Measurements from ENCODE around the gene CPEB2. TPM values are rescaled to one million over a fixed set of nuclear protein-coding genes. Genes with fewer than 3 reads are reported as not detected.
A peak's percentile ranks its signal among the peaks of the same experiment; 100 is the strongest.

CPEB2 gene
- total RNA-seq, 6 experiments from 2014 or later = 9.1 to 16.3 (median 12.9) TPM

- intact Hi-C loops (cut with DNase I) = no loop called here
- no peak for TF ChIP-seq CTCF (IDR thresholded peaks at IDR 0.05)
- no peak for TF ChIP-seq POLR2A (IDR thresholded peaks at IDR 0.05)
- H3K27me3 ChIP-seq = no peaks in the 10 kb centered on the region
- 89% methylated on average over 5 of the region's 5 CpGs for WGBS (ENCODE audit: insufficient coverage, low coverage, low lambda C conversion rate, missing lambda C conversion rate)
- H3K9me3 ChIP-seq = peaks cover 0 to 3% (median 0%) of the 10 kb centered on the region in 4 donors
- ATAC-seq = no peak
- H3K4me3 ChIP-seq = no peak overlapping the region
- no peaks in the 10 kb centered on the region for H3K36me3 ChIP-seq
- DNase-seq = no peak
- H3K27ac ChIP-seq = no peak overlapping the region
- peaks cover 0 to under 1% (median 0%) of the 10 kb centered on the region in 4 donors for H3K4me1 ChIP-seq
Measured at GRCh38 chr4:15025693-15026092, 23.4 kb downstream of the CPEB2 start.

GRCh38 chr4:15027921-15028435, 25.7 kb downstream of the CPEB2 start:
- H3K4me3 ChIP-seq = no peak overlapping the region
- no peak overlapping the region for H3K27ac ChIP-seq
- TF ChIP-seq CTCF (IDR thresholded peaks at IDR 0.05) = no peak
- no peak for TF ChIP-seq POLR2A (IDR thresholded peaks at IDR 0.05)
- peaks cover 0 to 12% (median under 1%) of the 10 kb centered on the region in 4 donors for H3K4me1 ChIP-seq
- H3K36me3 ChIP-seq = no peaks in the 10 kb centered on the region
- ATAC-seq (no peak), DNase-seq (no peak)
- WGBS (ENCODE audit: insufficient coverage, low coverage, low lambda C conversion rate, missing lambda C conversion rate) = no CpG with 5 or more reads among the region's 1 CpG
- peaks cover 0 to 3% (median 0%) of the 10 kb centered on the region in 4 donors for H3K9me3 ChIP-seq
- intact Hi-C loops (cut with DNase I) = no loop called here
- H3K27me3 ChIP-seq = no peaks in the 10 kb centered on the region

- ATAC-seq = no peak
- H3K36me3 ChIP-seq = peaks cover 0 to 11% (median 0%) of the 10 kb centered on the region in 4 donors
- 63% methylated on average over 2 of the region's 2 CpGs for WGBS (ENCODE audit: insufficient coverage, low coverage, low lambda C conversion rate, missing lambda C conversion rate)
- H3K27ac ChIP-seq = no peak overlapping the region
- H3K4me1 ChIP-seq = peaks cover 0 to 26% (median 1%) of the 10 kb centered on the region in 4 donors
- no peak for TF ChIP-seq POLR2A (IDR thresholded peaks at IDR 0.05)
- no peak for TF ChIP-seq CTCF (IDR thresholded peaks at IDR 0.05)
- H3K4me3 ChIP-seq = no peak overlapping the region
- H3K9me3 ChIP-seq = peaks cover 0 to 3% (median 0%) of the 10 kb centered on the region in 4 donors
- no peaks in the 10 kb centered on the region for H3K27me3 ChIP-seq
- DNase-seq = no peak
- intact Hi-C loops (cut with DNase I) = no loop called here
Measured at GRCh38 chr4:15031197-15031596, 28.9 kb downstream of the CPEB2 start.

GRCh38 chr4:15031993-15032675, 29.9 kb downstream of the CPEB2 start:
- intact Hi-C loops (cut with DNase I) = no loop called here
- no peaks in the 10 kb centered on the region for H3K27me3 ChIP-seq
- H3K27ac ChIP-seq = no peak overlapping the region
- peaks cover 0 to 11% (median 0%) of the 10 kb centered on the region in 4 donors for H3K36me3 ChIP-seq
- peaks cover 0 to 26% (median 1%) of the 10 kb centered on the region in 4 donors for H3K4me1 ChIP-seq
- peak in 1 of 4 donors; percentile 22 for ATAC-seq
- H3K9me3 ChIP-seq = peaks cover 0 to 3% (median 0%) of the 10 kb centered on the region in 4 donors
- TF ChIP-seq CTCF (IDR thresholded peaks at IDR 0.05) (no peak), POLR2A (IDR thresholded peaks at IDR 0.05) (no peak)
- no peak overlapping the region for H3K4me3 ChIP-seq
- DNase-seq = no peak
- WGBS (ENCODE audit: insufficient coverage, low coverage, low lambda C conversion rate, missing lambda C conversion rate) = 56% methylated on average over 2 of the region's 2 CpGs
